Measurements from ENCODE around the gene FNDC10. TPM values are rescaled to one million over a fixed set of nuclear protein-coding genes. Genes with fewer than 3 reads are reported as not detected.

The FNDC10 gene
- total RNA-seq, 1 donor from 2014 or later, result 0.60 TPM

- ATAC-seq (ENCODE audit: low read depth) (no peak), DNase-seq (no peak)
- Mint-ChIP-seq H3K27ac (no peak overlapping the region), H3K9me3 (no peaks in the 10 kb centered on the region), H3K27me3 (no peaks in the 10 kb centered on the region), H3K4me1 (peaks cover 16% of the 10 kb centered on the region), H3K4me3 (no peak overlapping the region), H3K36me3 (ENCODE audit: low read depth) (peaks cover 66% of the 10 kb centered on the region)
- no peak for TF ChIP-seq CTCF (IDR thresholded peaks at IDR 0.05)
- ChIA-PET POLR2A (no interaction called here), CTCF (no interaction called here)
- intact Hi-C loops (cut with micrococcal nuclease), result no loop called here
These were observed 35.7 kb downstream of the FNDC10 start for GRCh38 chr1:1564268-1564667.

- CTCF ChIA-PET, result no interaction called here
- DNase-seq, result no peak
- TF ChIP-seq CTCF (IDR thresholded peaks at IDR 0.05), result no peak
- H3K36me3 Mint-ChIP-seq (ENCODE audit: low read depth), result peaks cover 65% of the 10 kb centered on the region
- POLR2A ChIA-PET, result no interaction called here
- no peak for ATAC-seq (ENCODE audit: low read depth)
- H3K4me3 Mint-ChIP-seq, result no peak overlapping the region
- no peaks in the 10 kb centered on the region for H3K9me3 Mint-ChIP-seq
- no peaks in the 10 kb centered on the region for H3K27me3 Mint-ChIP-seq
- H3K27ac Mint-ChIP-seq, result no peak overlapping the region
- intact Hi-C loops (cut with micrococcal nuclease), result no loop called here
- H3K4me1 Mint-ChIP-seq, result peaks cover 13% of the 10 kb centered on the region
These were observed 36.2 kb downstream of the FNDC10 start for GRCh38 chr1:1563688-1564087.

GRCh38 chr1:1562556-1563195 is 37.3 kb downstream of the FNDC10 start:
- Mint-ChIP-seq H3K27me3 (no peaks in the 10 kb centered on the region), H3K4me3 (no peak overlapping the region), H3K27ac (no peak overlapping the region), H3K36me3 (ENCODE audit: low read depth) (peaks cover 62% of the 10 kb centered on the region), H3K4me1 (peaks cover 11% of the 10 kb centered on the region), H3K9me3 (no peaks in the 10 kb centered on the region)
- TF ChIP-seq CTCF (IDR thresholded peaks at IDR 0.05), result no peak
- ChIA-PET POLR2A (interaction anchor here (0.6 kb wide), 1 partner anchor 285 kb away, joined by 5 read pairs; no protein-coding TSS in a partner anchor), CTCF (no interaction called here)
- DNase-seq, result no peak
- intact Hi-C loops (cut with micrococcal nuclease), result no loop called here
- no peak for ATAC-seq (ENCODE audit: low read depth)

GRCh38 chr1:1561801-1562470 is 38.0 kb downstream of the FNDC10 start:
- no peak overlapping the region for H3K27ac Mint-ChIP-seq

More at GRCh38 chr1:1561801-1562470, 38.0 kb downstream of the FNDC10 start:
- Mint-ChIP-seq H3K36me3 (ENCODE audit: low read depth) (peaks cover 56% of the 10 kb centered on the region), H3K4me3 (no peak overlapping the region), H3K9me3 (no peaks in the 10 kb centered on the region), H3K27me3 (no peaks in the 10 kb centered on the region), H3K4me1 (peaks cover 3% of the 10 kb centered on the region)
- ATAC-seq (ENCODE audit: low read depth) (no peak), DNase-seq (no peak)
- POLR2A ChIA-PET, result no interaction called here
- CTCF ChIA-PET, result no interaction called here
- TF ChIP-seq CTCF (IDR thresholded peaks at IDR 0.05), result no peak
- intact Hi-C loops (cut with micrococcal nuclease), result no loop called here
